Gastroesophageal sphincter (tissue), 3 donors: ENCODE data around the gene ING2.

Experiments used
- CTCF ChIP-seq, 4 experiments: fragments of 200-600 bp in 2 of 4; fragments of 450-650 bp in 2 of 4; sonication (generic) in 1 of 4; IDR thresholded peaks; one replicate each; pipeline ENCODE4 v1.5.1; 2017 to 2019; ENCODE audit warnings: antibody characterized with exemption in 4 of 4, mild to moderate bottlenecking in 2 of 4, moderate library complexity in 2 of 4
- EP300 ChIP-seq: sonication (generic); formaldehyde crosslinking; IDR thresholded peaks from one replicate; pipeline ENCODE4 v1.6.1; 2017; ENCODE audit warnings: antibody characterized with exemption, mild to moderate bottlenecking
- POLR2AphosphoS5 ChIP-seq: sonication (generic); formaldehyde crosslinking; IDR thresholded peaks from one replicate; pipeline ENCODE4 v1.6.1; 2017; ENCODE audit warnings: antibody characterized with exemption

GRCh38 chr4:183507925-183508696 lies 3.3 kb downstream of the ING2 start:
- TF ChIP-seq CTCF (IDR thresholded peaks at IDR 0.05) (no peak), EP300 (no peak), POLR2AphosphoS5 (no peak)
